ENCODE results near the gene ADAMTS12.

DNA sequence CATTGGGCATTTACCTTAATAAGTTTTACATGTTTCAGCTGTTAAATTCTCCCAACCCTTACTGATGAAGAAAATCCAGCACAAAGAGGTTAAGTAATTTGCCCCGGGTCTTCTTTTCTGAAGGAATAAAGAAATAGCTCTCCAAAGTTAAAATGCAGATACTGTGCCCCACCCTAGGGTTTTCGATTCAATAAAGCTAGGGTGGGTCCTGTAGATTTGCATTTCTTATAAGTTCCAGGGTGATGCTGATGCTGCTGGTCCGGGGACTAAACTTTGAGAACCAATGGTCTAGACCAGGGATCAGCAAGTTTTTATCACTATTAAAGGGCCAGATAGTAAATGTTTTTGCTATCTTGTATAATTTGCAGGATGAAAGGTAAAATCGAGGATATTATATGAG is 156.7 kb downstream of the ADAMTS12 start:
- TF ChIP-seq, protein P1, sequence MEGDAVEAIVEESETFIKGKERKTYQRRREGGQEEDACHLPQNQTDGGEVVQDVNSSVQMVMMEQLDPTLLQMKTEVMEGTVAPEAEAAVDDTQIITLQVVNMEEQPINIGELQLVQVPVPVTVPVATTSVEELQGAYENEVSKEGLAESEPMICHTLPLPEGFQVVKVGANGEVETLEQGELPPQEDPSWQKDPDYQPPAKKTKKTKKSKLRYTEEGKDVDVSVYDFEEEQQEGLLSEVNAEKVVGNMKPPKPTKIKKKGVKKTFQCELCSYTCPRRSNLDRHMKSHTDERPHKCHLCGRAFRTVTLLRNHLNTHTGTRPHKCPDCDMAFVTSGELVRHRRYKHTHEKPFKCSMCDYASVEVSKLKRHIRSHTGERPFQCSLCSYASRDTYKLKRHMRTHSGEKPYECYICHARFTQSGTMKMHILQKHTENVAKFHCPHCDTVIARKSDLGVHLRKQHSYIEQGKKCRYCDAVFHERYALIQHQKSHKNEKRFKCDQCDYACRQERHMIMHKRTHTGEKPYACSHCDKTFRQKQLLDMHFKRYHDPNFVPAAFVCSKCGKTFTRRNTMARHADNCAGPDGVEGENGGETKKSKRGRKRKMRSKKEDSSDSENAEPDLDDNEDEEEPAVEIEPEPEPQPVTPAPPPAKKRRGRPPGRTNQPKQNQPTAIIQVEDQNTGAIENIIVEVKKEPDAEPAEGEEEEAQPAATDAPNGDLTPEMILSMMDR (IDR thresholded peaks at IDR 0.05), result no peak
- TF ChIP-seq POLR2A (IDR thresholded peaks at IDR 0.05), result no peak

All from body of pancreas (tissue), 4 donors.